Karpas-422 (cell line): ENCODE data around the gene SKI. TPM values are rescaled to one million over a fixed set of nuclear protein-coding genes. Genes with fewer than 3 reads are reported as not detected.

Source experiments
- DNase-seq: peaks from one replicate; pipeline ENCODE4 v3.0.0-alpha.2; 2015
- H2AFZ ChIP-seq: fragments of 200-600 bp; sonication (generic); 2 replicates; pipeline ENCODE4 v1.6.1; 2014; ENCODE audit warnings: antibody characterized with exemption, low read length, mixed read lengths
- H3K27ac ChIP-seq: fragments of 200-600 bp; sonication (generic); 2 replicates; pipeline ENCODE4 v1.5.1; 2014; ENCODE audit warnings: mild to moderate bottlenecking, low read length, moderate library complexity
- H3K27me3 ChIP-seq: fragments of 200-600 bp; sonication (generic); 2 replicates; pipeline ENCODE4 v1.6.1; 2014; ENCODE audit warnings: low read length, mixed read lengths
- H3K36me3 ChIP-seq: fragments of 200-600 bp; sonication (generic); 2 replicates; pipeline ENCODE4 v1.6.1; 2014; ENCODE audit warnings: low read length, mixed read lengths; ENCODE audit not compliant: insufficient read depth
- H3K4me1 ChIP-seq: fragments of 200-600 bp; sonication (generic); 2 replicates; pipeline ENCODE4 v1.6.1; 2014; ENCODE audit warnings: mild to moderate bottlenecking, low read length, mixed read lengths
- H3K4me2 ChIP-seq: fragments of 200-600 bp; sonication (generic); 2 replicates; pipeline ENCODE4 v1.6.1; 2014; ENCODE audit warnings: low read length, low read depth, mild to moderate bottlenecking; ENCODE audit not compliant: poor library complexity, severe bottlenecking
- H3K4me3 ChIP-seq: fragments of 200-600 bp; sonication (generic); 2 replicates; pipeline ENCODE4 v1.5.1; 2014; ENCODE audit warnings: mild to moderate bottlenecking, antibody characterized with exemption, low read length, mixed read lengths
- H3K79me2 ChIP-seq: fragments of 200-600 bp; sonication (generic); 2 replicates; pipeline ENCODE4 v1.6.1; 2014; ENCODE audit warnings: mild to moderate bottlenecking, low read length, mixed read lengths
- H3K9ac ChIP-seq: fragments of 200-600 bp; sonication (generic); 2 replicates; pipeline ENCODE4 v1.6.0; 2014; ENCODE audit warnings: low read length
- H3K9me2 ChIP-seq: fragments of 200-600 bp; sonication (generic), shearing (Covaris generic); replicated peaks from 2 replicates; pipeline ENCODE4 v1.6.0; 2014; ENCODE audit warnings: mild to moderate bottlenecking, low read length, moderate library complexity; ENCODE audit not compliant: insufficient read depth
- H3K9me3 ChIP-seq: fragments of 300-700, 200-600 bp; sonication (generic); 2 replicates; pipeline ENCODE4 v1.6.1; 2014; ENCODE audit warnings: low read length, mixed read lengths
- H4K20me1 ChIP-seq: fragments of 200-600 bp; sonication (generic); 2 replicates; pipeline ENCODE4 v1.6.1; 2014; ENCODE audit warnings: mild to moderate bottlenecking, antibody characterized with exemption, low read length, low read depth; ENCODE audit not compliant: insufficient read depth
- total RNA-seq: library from RNA; depleted of rRNA; stranded (reverse); fragments of >200 nt; shearing (Covaris generic); gene quantifications from 2 replicates; pipeline ENCODE4 v1.2.3, GENCODE V29; 2014; ENCODE audit warnings: low replicate concordance

The SKI gene
- total RNA-seq, 1 experiment from 2014 or later: 1.7 TPM

DNA sequence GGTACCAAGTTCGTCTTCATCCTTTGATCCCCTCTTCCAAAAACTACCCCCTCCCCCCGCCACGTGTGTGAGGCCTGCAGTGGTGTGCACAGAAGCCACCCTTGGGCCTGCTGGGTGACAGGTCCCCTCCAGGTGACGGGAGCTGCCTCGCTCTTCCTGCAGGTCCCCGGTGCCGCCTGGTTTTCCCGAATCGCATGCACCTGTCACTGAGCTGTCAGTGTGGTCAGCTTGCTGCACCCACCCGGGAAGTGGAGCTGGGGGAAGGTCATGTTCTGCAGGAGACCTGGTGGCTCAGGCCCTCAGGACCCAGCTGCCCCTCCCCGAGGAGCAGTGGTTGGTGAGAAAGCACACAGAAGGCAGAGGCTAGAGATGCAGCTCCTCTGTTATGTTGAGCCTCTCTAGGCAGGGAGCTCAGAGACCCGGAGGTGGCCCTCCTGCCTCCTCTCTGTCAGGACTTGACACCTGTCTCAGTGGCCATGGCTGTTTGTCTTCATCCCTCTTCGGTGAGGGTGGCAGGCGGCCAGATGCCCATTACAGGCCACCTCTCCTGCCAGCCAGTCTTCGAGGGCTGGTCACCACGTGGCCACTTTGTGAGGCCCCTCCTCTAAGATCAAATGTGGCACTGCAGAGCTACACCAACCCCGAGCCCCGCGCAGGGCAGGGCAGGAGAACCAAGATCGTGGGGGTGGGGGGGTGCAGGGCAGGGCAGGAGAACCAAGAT, 60.9 kb downstream of the SKI start:
- DNase-seq: no peak
- H2AFZ ChIP-seq: no peak overlapping the region
- no peak overlapping the region for H3K4me2 ChIP-seq
- H4K20me1 ChIP-seq: peaks cover 56% of the 10 kb centered on the region
- H3K27ac ChIP-seq: no peak overlapping the region
- H3K27me3 ChIP-seq: no peaks in the 10 kb centered on the region
- H3K79me2 ChIP-seq: no peaks in the 10 kb centered on the region
- H3K9me3 ChIP-seq: no peaks in the 10 kb centered on the region
- H3K4me3 ChIP-seq: no peak overlapping the region
- no peaks in the 10 kb centered on the region for H3K9me2 ChIP-seq
- H3K4me1 ChIP-seq: peaks cover 18% of the 10 kb centered on the region
- no peak overlapping the region for H3K9ac ChIP-seq
- no peaks in the 10 kb centered on the region for H3K36me3 ChIP-seq

DNA sequence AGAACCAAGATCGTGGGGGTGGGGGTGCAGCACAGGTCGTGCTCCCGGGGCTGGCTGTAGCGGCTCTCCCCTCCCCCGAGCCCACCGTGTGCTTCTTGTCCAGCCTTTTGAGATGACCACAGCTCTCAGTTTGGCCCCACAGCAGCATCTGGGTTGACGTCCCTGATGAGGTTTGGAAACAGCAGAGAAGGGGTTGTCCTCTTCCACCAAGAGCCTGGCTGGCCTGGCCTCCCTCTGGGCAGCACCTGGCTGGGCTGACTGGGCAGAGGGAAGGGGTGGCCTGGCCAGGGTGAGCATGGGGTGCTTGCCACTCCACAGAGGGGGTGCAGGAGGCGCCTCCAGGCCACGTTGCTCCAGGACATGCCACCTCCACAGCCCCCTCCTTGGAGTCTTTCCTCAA, 61.5 kb downstream of the SKI start:
- H3K4me1 ChIP-seq: peaks cover 18% of the 10 kb centered on the region
- H3K27ac ChIP-seq: no peak overlapping the region
- H3K27me3 ChIP-seq: no peaks in the 10 kb centered on the region
- peaks cover 62% of the 10 kb centered on the region for H4K20me1 ChIP-seq
- no peak overlapping the region for H3K4me3 ChIP-seq
- H3K36me3 ChIP-seq: no peaks in the 10 kb centered on the region
- H3K9me2 ChIP-seq: no peaks in the 10 kb centered on the region
- H3K79me2 ChIP-seq: no peaks in the 10 kb centered on the region
- no peak overlapping the region for H2AFZ ChIP-seq
- no peak overlapping the region for H3K9ac ChIP-seq
- H3K9me3 ChIP-seq: no peaks in the 10 kb centered on the region
- no peak for DNase-seq
- H3K4me2 ChIP-seq: no peak overlapping the region

DNA sequence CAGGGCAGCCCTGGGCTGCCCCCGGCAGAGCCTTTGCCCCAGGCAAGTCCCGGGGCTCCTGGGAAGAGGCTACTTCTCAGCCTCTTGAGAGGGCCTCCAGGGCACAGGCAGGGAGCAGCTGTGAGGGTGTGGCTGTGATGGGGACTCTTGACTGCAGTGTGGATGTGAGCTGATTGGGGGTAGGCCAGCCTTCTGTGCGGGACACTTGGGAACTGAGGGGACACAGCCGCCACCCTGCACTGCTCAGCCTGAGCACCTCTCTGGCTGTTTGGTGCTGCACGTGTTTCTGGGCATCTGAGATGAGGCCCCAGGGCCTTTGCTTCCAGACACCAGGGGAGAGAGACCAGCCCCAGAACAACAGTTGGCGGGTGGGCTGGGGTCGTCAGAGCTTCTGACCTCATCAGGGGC, 62.1 kb downstream of the SKI start:
- H3K4me1 ChIP-seq: peaks cover 18% of the 10 kb centered on the region
- no peak overlapping the region for H3K27ac ChIP-seq
- no peak overlapping the region for H3K9ac ChIP-seq
- DNase-seq: no peak
- no peaks in the 10 kb centered on the region for H3K9me2 ChIP-seq
- H3K9me3 ChIP-seq: no peaks in the 10 kb centered on the region
- no peak overlapping the region for H2AFZ ChIP-seq
- H3K79me2 ChIP-seq: no peaks in the 10 kb centered on the region
- H4K20me1 ChIP-seq: peaks cover 67% of the 10 kb centered on the region
- H3K4me3 ChIP-seq: no peak overlapping the region
- H3K27me3 ChIP-seq: no peaks in the 10 kb centered on the region
- no peaks in the 10 kb centered on the region for H3K36me3 ChIP-seq
- H3K4me2 ChIP-seq: no peak overlapping the region

DNA sequence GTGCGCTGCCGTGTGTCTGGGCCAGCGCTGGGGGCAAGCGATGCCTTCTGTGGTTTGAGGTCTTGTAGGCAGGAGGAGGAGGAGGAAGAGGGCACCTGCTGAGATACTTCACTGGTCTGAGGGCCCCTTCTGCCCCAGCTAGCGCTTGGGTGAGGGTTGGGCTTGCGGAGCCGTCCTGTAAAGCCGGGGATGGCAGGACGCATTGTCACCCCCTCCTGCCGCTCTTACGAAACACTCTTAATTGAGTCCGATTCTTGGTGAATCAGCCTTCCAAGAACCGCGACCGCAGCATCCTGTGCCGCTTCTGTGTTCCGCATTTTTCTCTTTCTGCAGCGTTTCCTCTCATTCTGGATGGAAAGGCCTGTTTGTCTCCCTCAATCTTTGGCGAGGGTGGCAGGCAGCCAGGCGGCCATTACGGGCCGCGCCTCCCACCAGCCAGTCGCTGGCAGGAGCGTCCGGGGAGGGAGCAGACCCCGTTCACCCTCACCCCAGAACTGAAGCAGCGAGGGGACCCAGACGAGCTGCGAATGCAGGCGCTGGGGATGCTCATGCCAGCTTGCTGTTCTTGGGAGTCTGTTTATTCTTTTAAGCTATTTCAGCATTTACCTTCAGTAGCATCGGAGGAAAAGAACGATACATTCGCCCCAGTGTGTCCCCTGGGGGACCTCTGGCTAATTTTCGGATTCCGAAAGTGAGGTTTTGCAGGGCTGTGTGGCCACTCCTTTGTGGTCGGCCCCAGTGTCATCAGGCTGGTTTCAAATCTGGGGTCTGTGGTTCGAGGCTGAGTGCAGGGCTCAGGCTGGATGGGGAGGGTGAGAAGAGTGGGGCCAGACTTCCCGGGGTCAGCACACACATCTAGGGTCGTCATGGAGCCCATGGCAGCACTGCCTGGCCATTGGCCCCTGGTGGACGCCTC, 62.7 kb downstream of the SKI start:
- peaks cover 70% of the 10 kb centered on the region for H4K20me1 ChIP-seq
- no peak overlapping the region for H3K9ac ChIP-seq
- H2AFZ ChIP-seq: no peak overlapping the region

DNA sequence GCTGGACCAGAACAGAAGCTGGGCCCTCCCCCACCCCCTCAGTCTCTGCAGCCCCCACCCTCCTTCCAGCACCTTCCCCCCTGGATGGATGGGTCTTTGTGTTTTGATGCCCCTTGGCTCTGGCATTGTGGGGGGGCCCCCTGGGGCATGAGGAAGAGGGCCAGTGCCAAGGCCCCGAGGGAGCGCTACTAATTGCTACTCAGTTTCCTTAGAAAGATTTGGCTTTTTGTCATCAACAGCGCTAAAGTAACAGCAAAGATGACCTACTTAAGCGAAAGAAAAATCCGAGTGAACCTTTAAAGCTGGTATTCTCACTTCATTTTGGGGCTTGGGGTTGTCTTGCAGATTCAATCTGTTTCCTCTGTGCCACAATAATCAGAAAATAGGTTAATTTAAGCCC, 63.5 kb downstream of the SKI start:
- no peak overlapping the region for H2AFZ ChIP-seq
- no peak for DNase-seq
- no peaks in the 10 kb centered on the region for H3K9me3 ChIP-seq
- H3K4me3 ChIP-seq: no peak overlapping the region
- H3K36me3 ChIP-seq: no peaks in the 10 kb centered on the region
- H3K27me3 ChIP-seq: no peaks in the 10 kb centered on the region
- H4K20me1 ChIP-seq: peaks cover 75% of the 10 kb centered on the region
- no peaks in the 10 kb centered on the region for H3K79me2 ChIP-seq
- H3K27ac ChIP-seq: no peak overlapping the region
- H3K9me2 ChIP-seq: no peaks in the 10 kb centered on the region
- H3K4me1 ChIP-seq: peaks cover 18% of the 10 kb centered on the region
- no peak overlapping the region for H3K4me2 ChIP-seq
- no peak overlapping the region for H3K9ac ChIP-seq

More for the DNA sequence above, 62.7 kb downstream of the SKI start:
- Histone ChIP-seq H3K9me3 (no peaks in the 10 kb centered on the region), H3K4me1 (peaks cover 18% of the 10 kb centered on the region), H3K4me3 (no peak overlapping the region), H3K36me3 (no peaks in the 10 kb centered on the region), H3K27ac (no peak overlapping the region), H3K79me2 (no peaks in the 10 kb centered on the region), H3K27me3 (no peaks in the 10 kb centered on the region), H3K9me2 (no peaks in the 10 kb centered on the region), H3K4me2 (no peak overlapping the region)
- DNase-seq: peak; percentile 83

DNA sequence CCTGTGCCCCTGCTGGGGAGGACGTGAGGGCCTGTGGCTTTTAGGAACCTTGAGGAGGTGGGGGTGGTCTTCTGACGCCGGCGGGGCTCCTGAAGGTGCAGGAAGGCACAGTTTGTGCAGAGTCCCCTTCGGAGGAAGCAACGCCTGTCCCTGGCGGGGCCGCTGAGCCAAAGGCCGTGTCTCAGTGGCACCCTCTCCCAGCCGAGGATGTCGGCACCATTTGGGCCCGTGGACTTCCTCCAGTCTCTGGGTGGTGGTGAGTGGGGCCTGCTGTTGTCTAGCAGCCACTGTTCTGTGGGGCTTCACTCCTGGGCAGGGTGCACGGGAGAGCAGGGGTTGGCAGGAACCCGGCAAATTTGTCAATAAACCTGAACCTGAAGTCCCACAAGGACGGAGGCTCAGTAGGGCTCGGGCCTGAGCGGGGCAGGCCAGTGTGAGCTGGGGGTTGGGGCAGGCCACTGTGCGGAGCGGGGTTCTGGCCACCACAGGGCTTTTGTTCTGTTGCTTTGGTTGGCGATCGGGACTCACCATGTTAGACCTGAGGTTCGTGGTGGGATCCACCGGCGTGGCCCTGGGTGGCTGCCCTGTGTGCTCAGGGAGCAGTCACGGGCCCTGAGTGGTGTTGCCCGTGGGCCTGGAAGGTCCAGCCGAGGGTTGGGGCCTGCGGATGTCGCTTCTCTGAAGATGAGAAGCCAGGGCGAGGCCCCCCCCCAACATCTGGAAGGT, 64.8 kb downstream of the SKI start:
- H3K4me1 ChIP-seq: peaks cover 18% of the 10 kb centered on the region
- no peaks in the 10 kb centered on the region for H3K27me3 ChIP-seq
- no peak overlapping the region for H3K4me2 ChIP-seq
- no peaks in the 10 kb centered on the region for H3K9me3 ChIP-seq
- no peaks in the 10 kb centered on the region for H3K79me2 ChIP-seq
- no peak overlapping the region for H3K27ac ChIP-seq
- no peak for DNase-seq
- H2AFZ ChIP-seq: no peak overlapping the region
- peaks cover 77% of the 10 kb centered on the region for H4K20me1 ChIP-seq
- no peaks in the 10 kb centered on the region for H3K36me3 ChIP-seq
- H3K9ac ChIP-seq: no peak overlapping the region
- no peak overlapping the region for H3K4me3 ChIP-seq
- H3K9me2 ChIP-seq: no peaks in the 10 kb centered on the region

- H3K27me3 ChIP-seq: no peaks in the 10 kb centered on the region
- H3K4me2 ChIP-seq: no peak overlapping the region
- H3K27ac ChIP-seq: no peak overlapping the region
- no peaks in the 10 kb centered on the region for H3K9me2 ChIP-seq
- no peaks in the 10 kb centered on the region for H3K9me3 ChIP-seq
- peaks cover 72% of the 10 kb centered on the region for H4K20me1 ChIP-seq
- H3K36me3 ChIP-seq: no peaks in the 10 kb centered on the region
- no peak overlapping the region for H3K9ac ChIP-seq
- no peak overlapping the region for H3K4me3 ChIP-seq
- no peak overlapping the region for H2AFZ ChIP-seq
- H3K4me1 ChIP-seq: peaks cover 18% of the 10 kb centered on the region
- DNase-seq: no peak
- H3K79me2 ChIP-seq: no peaks in the 10 kb centered on the region
Measured at GRCh38 chr1:2294033-2294724, 66.1 kb downstream of the SKI start.
